Measurements from ENCODE around the gene ASCC3. TPM values are rescaled to one million over a fixed set of nuclear protein-coding genes. Genes with fewer than 3 reads are reported as not detected.

The ASCC3 gene
- total and polyA plus RNA-seq, 2 of the 4 experiments (the other 2 are of a cell fraction) = 25.8 to 104 TPM

- Histone ChIP-seq H3K23ac (ENCODE audit: low read depth, low read length) (peak overlapping the region; percentile 74; the same call in 1 of the 2 replicates), H3K14ac (replicated peaks; ENCODE audit: low read depth, low read length) (peak overlapping the region; percentile 64), H2BK120ac (ENCODE audit: low read depth, low read length) (peak overlapping the region; percentile 86), H2AK9ac (replicated peaks; ENCODE audit: low read depth, low read length, poor library complexity) (no peak overlapping the region), H2BK15ac (ENCODE audit: low read depth, low read length) (no peak overlapping the region; the same call in 2 of the 3 replicates), H3K4ac (ENCODE audit: low read depth, low read length) (peak overlapping the region; percentile 88), H3K4me2 (ENCODE audit: low read depth, low read length) (peak overlapping the region; percentile 9; the same call in 1 of the 2 replicates), H2AFZ (replicated peaks; ENCODE audit: low read length, poor library complexity) (no peak overlapping the region), H2BK20ac (ENCODE audit: low read depth, low read length) (peak overlapping the region; percentile 88; the same call in 1 of the 2 replicates), H3K9me3 (ENCODE audit: control insufficient read depth, insufficient read depth, low read length) (no peaks in the 10 kb centered on the region), H2AK5ac (ENCODE audit: low read depth, low read length) (no peak overlapping the region), H3K9me1 (ENCODE audit: insufficient read depth, low read length) (peaks cover 3% of the 10 kb centered on the region; the same call in 1 of the 2 replicates), H2BK5ac (ENCODE audit: low read depth, low read length, poor library complexity, severe bottlenecking) (peak overlapping the region; percentile 69), H3K56ac (ENCODE audit: extremely low read depth, insufficient read depth, low read length) (no peak overlapping the region), H3K27ac (ENCODE audit: insufficient read depth, low read length) (no peak overlapping the region), H3K4me1 (ENCODE audit: control insufficient read depth, insufficient read depth, low read length) (peaks cover 5% of the 10 kb centered on the region; the same call in 1 of the 2 replicates), H3K18ac (ENCODE audit: low read depth, low read length) (peak overlapping the region; percentile 5; the same call in 1 of the 2 replicates), H3K9ac (ENCODE audit: low read depth, low read length) (no peak overlapping the region; the same call in 1 of the 2 replicates), H4K5ac (ENCODE audit: low read depth, low read length) (no peak overlapping the region), H3K36me3 (ENCODE audit: control insufficient read depth, insufficient read depth, low read length) (peaks cover 10% of the 10 kb centered on the region), H4K20me1 (ENCODE audit: insufficient read depth, low read length) (no peaks in the 10 kb centered on the region), H4K8ac (ENCODE audit: low read depth in 2 of 2, low read length in 2 of 2) (peak overlapping the region in 1 of 2 experiments; percentile 20; a peak in 1 of 4 replicates), H3K27me3 (ENCODE audit: control insufficient read depth, insufficient read depth, low read length) (no peaks in the 10 kb centered on the region), H3K79me1 (ENCODE audit: low read depth in 1 of 2, low read length in 2 of 2) (peaks cover 4 to 17% of the 10 kb centered on the region in 2 experiments; a peak in 3 of 4 replicates), H4K91ac (ENCODE audit: insufficient read depth, low read depth, low read length) (peak overlapping the region; percentile 21; the same call in 1 of the 2 replicates), H3K4me3 (ENCODE audit: insufficient read depth, low read depth, low read length) (no peak overlapping the region)
- DNase-seq (peak; percentile 94), ATAC-seq (ENCODE audit: low read depth) (peak; percentile 40; the same call in 1 of the 2 replicates)
- no peak for TF ChIP-seq MXI1 (IDR thresholded peaks at IDR 0.05; ENCODE audit: borderline replicate concordance, low read depth, low read length)
- peak; percentile 71; the same call in 1 of the 2 replicates for TF ChIP-seq USF2 (IDR thresholded peaks at IDR 0.05; ENCODE audit: low read depth, low read length)
- peak; percentile 86 for TF ChIP-seq CEBPB (IDR thresholded peaks at IDR 0.05; ENCODE audit: low read depth, low read length)
- no TSS peak for BruUV-seq (replicated peaks)
- no CpG with 5 or more reads among the region's 3 CpGs for WGBS, 2 experiments (ENCODE audit: extremely low coverage in 2 of 2, insufficient read length in 1 of 2)
- dilution Hi-C loops (cut with HindIII; ENCODE audit: low sequenced_read_pairs, unreplicated experiment) (no loop called here), in situ Hi-C loops (cut with MboI; ENCODE audit: low sequenced_read_pairs) (no loop called here), intact Hi-C loops (cut with micrococcal nuclease) (no loop called here)
- ChIA-PET POLR2A (ENCODE audit: unreplicated experiment) (no interaction called here), CTCF (interaction anchor here (0.7 to 1.2 kb wide), 2 partner anchors 9 to 160 kb away, joined by 3 to 4 read pairs; no protein-coding TSS in a partner anchor)
These were observed 260.9 kb downstream of the ASCC3 start for GRCh38 chr6:100620085-100620840.
